GM23248 (cell line): ENCODE measurements around the gene SLAMF1.

Source experiments
- EZH2 ChIP-seq: fragments of 200-600 bp; sonication (generic); IDR thresholded peaks from 2 replicates; pipeline ENCODE4 v1.6.1; 2018; ENCODE audit warnings: antibody characterized with exemption, mild to moderate bottlenecking; ENCODE audit not compliant: insufficient read depth, poor library complexity, severe bottlenecking
- EZH2phosphoT487 ChIP-seq: fragments of 200-600 bp; sonication (generic); IDR thresholded peaks from 2 replicates; pipeline ENCODE4 v1.6.1; 2018; ENCODE audit warnings: antibody characterized with exemption, moderate library complexity, mild to moderate bottlenecking, low read depth; ENCODE audit not compliant: insufficient read depth

DNA sequence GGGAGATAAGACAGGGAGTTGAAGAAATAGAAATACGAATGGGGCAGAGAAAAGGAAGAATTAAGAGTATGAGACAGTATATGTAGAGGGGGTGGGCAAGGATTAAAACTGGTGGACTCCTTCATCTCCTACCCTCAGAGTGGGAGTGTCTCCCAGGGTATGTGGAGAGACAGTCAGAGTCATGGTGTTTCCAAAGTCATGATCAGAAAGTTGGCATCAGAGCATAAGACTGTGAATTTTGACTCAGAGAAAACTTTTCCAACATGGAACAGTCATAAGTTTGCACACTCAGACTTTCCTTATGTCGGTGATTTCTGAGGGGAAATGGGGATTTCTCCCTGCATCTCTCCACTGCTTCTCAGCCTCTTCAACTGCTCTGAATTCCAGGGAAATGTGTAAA, 70.0 kb downstream of the SLAMF1 start:
- TF ChIP-seq EZH2 (no peak), EZH2phosphoT487 (no peak)
